HG03469 (cell line): ENCODE data around the gene FAM219A.
"Not testable (repeated sequence)": the region's sequence is repeated elsewhere in the genome, so short reads cannot be mapped to it uniquely, and the experiment has no call there.

ENCODE experiments used
- ATAC-seq: cut with Tn5 transposase; IDR thresholded peaks from one replicate; pipeline ENCODE4 v1.9.1; 2021; ENCODE audit warnings: mild to moderate bottlenecking, moderate library complexity, moderate number of reproducible peaks; ENCODE audit not compliant: unreplicated experiment

Gene FAM219A

GRCh38 chr9:34379334-34380033, 78.9 kb downstream of the FAM219A start:
- no peak for ATAC-seq

- ATAC-seq, result no peak
These were observed 79.9 kb downstream of the FAM219A start for GRCh38 chr9:34378376-34379060.

DNA sequence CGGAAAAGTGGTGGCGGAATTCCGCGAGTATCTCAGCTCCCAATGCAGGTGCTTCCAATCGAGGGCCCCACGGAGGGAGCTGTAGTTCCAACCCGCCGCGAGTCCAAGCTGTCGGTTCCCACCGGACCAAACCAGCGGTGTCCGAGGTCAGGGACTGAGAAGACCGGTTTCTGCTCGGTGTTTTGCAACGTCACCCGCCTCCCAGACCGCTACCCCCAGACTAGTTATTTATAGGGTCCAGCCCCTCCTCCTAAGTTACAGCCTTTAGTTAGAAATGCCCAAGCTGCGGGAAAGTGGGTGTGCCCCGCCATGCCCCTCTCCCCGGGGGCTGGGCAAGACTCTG, 81.0 kb downstream of the FAM219A start:
- ATAC-seq, result no peak

- ATAC-seq, result peak; percentile 73
These were observed 81.6 kb downstream of the FAM219A start, which contains the start of gene MYORG for GRCh38 chr9:34376596-34377403. Gene MYORG (minus strand): TSS chr9:34376898. CDS start chr9:34372943, 3,955 bp downstream.

DNA sequence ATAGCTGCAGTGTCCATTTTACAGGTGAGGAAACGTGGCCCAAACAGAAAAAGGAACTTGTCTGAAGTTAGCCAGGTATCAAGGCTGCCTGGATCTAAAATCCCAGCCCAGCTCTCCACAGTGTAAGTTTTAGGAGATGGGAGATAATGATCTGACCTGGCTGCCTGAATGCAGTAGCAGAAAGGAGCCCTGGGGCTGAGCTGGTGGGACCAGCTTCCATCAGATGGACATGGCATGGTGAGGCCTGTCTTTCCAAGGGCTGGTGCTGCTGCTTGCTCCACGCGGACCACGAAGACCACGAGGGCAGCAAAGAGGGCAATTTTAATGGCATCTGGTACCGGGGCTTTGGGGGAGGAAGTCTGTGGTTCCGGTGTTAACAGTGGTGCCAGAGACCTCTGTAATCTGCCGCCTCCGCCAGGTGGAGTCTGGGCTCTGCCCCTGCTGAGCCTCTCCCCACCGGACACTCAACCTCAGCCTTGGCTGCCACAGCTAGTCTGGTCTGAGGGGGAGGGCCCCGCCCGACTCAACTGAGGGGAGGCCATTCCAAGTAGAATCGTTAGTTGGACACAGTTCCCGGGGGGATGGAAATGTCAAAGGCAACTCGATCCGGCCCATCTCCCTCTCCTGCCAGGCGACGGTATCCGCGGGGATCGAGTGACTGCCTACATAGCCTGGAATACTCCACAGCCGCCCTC, 82.3 kb downstream of the FAM219A start:
- ATAC-seq, result no peak

- no peak for ATAC-seq
These were observed 83.3 kb downstream of the FAM219A start for GRCh38 chr9:34374905-34375552.

GRCh38 chr9:34374339-34374738, 84.0 kb downstream of the FAM219A start:
- no peak for ATAC-seq

DNA sequence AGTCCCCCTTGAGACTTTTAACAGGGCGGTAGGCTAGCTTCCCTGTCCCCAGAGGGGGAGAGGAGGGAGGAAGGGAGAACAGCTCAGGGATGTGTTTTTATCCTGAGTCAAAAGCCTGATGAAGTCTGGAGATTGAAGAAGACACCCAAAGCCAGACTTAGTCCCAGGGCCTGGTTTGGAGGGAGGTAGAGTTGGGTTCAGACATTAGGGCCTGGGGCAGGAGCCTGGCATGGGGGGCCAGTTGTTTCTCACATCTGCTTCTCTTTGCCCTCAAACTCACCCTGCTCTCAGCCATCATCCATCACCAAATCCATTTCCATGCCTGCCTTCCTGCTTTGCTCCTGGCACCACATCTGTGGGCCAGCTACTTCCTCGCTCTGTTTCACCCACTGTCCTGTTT, 84.6 kb downstream of the FAM219A start:
- no peak for ATAC-seq

- ATAC-seq, result no peak
These were observed 85.8 kb downstream of the FAM219A start for GRCh38 chr9:34372467-34373011.

DNA sequence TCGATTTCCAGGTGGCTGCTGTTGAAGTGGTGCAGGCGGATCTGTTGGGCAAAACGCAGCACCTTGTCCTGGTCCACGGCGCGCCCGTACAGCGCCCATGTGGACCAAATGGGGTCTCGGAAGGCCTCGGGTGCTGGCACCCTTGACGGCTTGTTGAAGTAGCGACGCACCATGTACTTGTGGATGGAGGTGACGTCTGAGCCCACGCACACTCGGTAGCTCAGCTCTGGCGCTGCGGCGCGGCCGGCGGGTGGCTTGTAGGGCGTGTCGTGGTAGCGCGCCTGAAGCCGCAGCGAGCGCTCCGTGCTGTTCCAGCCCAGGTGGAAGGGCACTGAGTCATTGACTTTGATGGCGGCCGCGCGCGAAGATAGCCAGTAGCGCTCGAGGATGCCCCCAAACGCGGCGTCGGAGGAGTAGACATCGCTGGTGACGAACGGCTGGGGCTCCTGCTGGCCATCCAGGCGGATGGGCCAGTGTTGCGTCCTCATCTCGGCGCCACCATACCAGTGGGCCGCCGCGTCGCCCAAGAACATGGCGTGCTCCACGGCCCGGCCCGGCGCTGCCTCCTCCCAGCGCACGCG, 86.4 kb downstream of the FAM219A start:
- ATAC-seq, result no peak

DNA sequence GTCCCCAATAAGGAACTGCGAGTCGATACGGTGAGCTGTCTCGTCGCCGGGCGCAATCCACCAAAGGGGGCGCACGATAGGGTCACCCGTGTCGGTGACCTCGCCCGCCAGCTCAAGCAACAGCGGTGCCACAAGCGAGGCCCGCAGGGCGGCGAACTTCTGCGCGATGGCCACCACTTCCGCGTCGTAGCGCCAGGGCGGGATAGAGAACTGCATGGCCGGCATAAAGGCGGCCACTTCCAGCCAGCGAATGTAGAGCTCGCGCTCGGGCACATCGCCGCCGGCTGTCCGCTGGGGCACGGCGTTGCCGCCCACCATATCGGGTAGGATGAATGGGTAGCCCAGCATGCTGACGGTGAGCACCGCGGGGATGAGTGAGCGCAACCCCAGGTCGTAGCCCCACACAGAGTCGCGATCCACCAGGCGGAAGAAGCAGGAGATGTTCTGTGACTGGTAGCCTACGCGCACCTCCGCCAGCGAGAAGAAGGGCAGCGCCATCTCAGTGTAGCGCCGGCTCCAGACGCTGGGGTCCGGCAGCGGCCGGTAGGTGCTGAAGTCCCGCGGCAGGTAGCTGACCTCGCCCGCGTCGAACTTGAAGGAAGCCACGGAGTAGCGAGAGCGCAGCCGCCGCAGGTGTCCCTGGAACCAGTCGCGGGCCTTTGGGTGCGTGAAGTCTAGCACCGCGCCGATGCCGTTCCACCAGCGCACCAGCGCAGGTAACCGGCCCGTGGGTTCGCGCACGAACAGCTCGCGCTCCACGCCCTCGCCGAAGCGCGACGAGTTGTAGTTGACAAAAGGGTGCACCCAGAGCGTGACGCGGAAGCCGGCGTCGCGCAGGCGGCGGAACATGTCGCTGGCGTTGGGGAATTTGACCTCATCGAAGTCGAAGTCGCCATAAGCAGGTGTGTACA, 87.1 kb downstream of the FAM219A start:
- ATAC-seq, result no peak

GRCh38 chr9:34370335-34370969, 87.9 kb downstream of the FAM219A start:
- ATAC-seq, result no peak

GRCh38 chr9:34369636-34370035, 88.7 kb downstream of the FAM219A start:
- no peak for ATAC-seq

DNA sequence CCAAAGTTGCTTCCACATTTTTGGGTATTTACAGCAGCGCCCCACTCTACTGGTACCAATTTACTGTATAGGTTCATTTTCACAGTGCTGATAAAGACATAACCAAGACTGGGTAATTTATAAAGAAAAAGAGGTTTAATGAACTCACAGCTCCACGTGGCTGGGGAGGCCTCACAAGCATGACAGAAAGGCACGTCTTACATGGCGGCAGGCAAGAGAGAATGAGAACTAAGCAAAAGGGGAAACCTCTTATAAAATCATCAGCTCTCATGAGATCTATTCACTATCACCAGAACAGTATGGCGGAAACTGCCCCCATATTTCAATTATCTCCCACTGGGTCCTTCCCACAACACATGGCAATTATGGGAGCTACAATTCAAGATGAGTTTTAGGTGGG, 89.6 kb downstream of the FAM219A start:
- not testable (repeated sequence) for ATAC-seq

DNA sequence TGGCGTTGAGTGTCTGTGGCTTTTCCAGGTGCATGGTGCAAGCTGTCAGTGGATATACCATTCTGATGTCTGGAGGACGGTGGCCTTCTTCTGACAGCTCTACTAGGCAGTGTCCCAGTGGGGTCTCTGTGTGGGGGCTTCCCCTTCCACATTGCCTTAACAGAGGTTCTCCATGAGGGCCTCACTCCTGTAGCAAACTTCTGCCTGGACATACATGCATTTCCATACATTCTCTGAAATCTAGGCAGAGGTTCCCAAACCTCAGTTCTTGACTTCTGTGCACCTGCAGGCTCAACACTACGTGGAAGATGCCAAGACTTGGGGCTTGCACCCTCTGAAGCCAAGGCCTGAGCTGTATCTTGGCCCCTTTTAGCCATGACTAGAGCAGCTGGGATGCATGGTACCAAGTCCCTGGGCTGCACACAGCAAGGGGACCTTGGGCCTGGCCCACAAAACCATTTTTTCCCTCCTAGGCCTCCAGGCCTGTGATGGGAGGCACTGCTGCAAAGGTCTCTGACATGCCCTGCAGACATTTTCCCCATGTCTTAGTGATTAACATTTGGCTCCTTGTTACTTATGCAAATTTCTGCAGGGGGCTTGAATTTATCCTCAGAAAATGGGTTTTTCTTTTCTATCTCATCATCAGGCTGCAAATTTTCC, 90.5 kb downstream of the FAM219A start:
- not testable (repeated sequence) for ATAC-seq

DNA sequence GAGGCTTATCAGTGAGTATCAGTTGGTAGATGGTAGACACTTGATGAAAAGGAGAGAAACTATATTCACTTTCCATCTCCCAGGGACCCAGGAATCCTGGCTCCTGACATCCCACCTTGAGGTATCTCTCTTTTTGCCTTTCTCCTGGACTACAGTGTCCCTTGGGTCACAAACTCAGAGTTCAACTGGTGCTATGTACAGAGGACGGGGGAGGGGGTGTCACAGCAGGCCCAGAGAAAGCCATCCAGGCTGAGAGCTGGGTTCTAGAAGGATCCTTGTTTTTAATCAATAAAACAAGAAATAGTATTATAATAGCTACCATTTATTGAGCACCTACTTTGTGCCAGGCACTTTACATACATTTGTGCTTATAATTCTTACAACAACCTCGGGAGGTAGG, 92.0 kb downstream of the FAM219A start:
- ATAC-seq, result no peak

DNA sequence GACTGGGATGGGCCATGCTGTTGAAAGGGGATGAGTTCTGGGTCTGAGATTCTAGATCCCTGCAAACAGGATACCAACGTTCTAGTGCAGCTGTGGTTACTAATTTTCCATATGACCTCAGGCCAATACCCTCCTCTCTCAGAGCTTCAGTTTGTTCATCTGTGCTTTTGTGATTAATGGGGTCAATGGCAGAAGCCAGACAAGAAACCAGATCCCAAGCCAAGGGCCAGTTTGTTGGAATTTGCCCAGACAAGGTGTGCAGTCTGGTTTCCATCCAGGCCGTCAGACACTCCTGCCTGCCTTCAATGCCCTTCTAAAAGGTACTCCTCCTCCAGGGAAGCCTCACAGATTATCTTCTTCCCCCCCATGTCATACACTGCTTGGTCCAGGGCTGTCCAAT, 93.1 kb downstream of the FAM219A start:
- no peak for ATAC-seq
